NCI-H1694 (cell line): ENCODE data around the gene GALNT17.

Experiments
- DNase-seq: peaks from one replicate; lab custom pipeline; 2025; lab: John Stamatoyannopoulos, UW

The GALNT17 gene

DNA sequence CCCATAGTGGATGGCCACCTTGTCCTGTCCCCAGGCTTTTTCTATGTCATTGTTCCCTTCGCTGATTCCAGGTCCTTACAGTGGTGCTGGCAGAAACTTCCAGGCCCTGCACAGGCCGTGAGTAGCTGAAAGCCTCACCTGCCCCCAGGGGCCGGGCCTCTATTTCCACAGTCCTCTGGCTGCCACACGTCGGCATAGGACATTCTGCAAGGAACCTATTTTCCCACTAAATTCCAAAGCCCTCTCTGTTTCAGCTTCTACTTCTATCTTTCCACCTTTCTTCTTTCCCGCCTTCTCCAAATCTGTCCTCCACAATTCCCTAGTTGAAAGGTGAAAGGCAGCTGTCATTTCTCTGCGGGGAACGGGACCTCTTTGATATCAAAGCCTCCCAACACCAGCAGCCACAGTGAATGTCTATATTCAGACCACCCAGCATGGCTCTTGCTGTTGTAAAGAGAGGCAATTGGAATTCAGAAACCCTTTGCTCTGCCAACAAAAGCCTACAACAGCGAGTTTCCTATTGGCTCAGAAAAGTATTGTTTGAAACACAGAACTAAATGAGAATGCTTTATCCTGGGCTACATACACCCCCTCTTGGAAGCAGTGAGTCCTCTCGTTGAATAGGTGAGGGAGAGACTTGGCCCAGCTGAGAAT, 607.7 kb downstream of the GALNT17 start:
- DNase-seq = no peak

DNA sequence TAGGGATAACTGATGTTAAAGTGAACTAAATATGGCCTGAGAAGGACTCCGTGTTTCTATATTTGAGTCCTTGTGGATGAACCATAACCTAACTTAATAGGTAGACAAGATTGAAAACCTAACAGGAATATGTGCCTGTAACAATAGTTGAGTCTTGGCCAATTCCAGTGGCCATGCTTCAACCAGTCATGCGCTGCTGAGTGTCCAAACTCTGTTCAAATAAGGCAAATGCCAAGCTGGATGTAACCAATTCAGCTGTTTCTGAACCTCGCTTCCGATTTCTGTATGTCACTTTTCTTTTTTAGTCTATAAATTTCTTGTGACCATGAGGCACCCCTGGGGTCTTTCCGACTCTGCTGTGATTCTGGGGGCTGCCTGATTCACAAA, 608.2 kb downstream of the GALNT17 start:
- DNase-seq = no peak

DNA sequence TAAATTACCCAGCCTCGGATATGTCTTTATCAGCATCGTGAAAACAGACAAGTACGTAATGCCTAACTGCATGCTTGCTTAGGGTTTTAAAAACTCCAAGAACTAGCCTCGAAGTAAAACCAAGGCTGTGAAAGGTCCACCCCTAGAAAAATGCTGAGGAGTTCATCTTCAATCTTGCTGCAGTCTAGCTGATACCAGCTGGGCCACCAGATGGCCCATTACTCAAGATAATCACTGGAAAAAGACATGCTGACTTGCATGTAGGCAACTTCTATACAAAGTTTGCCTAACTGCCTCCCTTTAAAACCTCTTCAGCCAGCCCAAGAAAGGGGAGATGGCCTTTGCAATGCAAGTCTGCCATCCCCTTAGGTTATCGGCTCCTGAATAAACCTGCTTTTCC, 614.1 kb downstream of the GALNT17 start:
- DNase-seq = no peak

DNA sequence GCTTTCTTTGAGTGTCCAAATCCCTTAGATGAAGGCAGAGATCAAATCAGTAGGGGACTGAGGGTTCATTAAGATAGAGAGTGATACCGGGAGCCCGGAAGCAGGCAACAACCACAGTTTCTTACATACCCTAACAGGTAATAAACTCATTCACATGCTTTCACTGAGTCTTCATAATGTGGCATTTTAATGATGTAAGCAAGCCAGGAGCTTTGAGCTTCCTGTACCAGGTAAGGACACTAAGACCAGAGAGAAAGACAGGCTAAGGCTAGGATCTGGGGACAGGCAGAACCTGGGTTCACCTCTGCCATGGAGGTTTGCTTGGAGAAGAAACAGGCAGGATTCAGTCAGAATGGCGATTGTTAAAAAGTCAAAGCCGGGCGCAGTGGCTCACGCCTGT, 618.3 kb downstream of the GALNT17 start:
- no peak for DNase-seq

DNA sequence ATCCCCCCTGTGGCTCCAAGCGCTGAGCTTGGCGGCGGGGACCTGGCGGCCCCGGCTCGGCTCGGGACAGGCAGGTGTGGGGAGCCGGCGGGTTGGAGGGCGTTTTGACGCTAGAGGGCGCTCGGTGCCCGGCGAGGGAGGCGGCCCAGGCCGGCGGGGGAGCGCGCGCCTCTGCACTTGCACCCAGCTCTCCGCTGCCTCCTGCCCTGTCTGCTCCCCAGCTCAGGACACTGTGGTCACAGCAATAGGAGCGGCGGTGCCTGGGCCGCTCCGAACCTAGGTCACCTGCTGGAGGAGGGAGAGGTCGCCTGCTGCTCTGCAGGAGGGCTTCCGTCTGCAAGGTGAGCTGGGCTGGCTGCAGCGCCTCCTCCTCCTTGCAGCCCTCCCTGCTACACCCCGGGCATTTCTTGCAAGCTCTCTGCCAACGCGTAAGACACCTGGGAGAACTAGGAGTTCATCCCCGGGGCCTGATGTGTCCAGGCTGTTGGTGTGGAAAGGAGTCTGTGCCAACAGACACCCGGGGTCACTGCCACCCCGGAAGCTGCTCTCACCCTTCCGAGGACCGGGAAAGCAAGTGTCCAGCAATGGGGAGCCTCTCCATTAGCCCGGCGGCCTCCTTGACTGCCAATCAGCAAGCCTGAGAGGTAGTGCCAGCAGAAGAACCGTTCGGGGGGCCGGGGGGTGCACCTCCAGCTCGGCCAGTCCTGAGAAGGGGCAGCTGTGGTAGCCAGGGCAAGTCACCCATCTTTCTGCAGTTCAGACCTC, 620.4 kb downstream of the GALNT17 start:
- DNase-seq = peak; percentile 4

DNA sequence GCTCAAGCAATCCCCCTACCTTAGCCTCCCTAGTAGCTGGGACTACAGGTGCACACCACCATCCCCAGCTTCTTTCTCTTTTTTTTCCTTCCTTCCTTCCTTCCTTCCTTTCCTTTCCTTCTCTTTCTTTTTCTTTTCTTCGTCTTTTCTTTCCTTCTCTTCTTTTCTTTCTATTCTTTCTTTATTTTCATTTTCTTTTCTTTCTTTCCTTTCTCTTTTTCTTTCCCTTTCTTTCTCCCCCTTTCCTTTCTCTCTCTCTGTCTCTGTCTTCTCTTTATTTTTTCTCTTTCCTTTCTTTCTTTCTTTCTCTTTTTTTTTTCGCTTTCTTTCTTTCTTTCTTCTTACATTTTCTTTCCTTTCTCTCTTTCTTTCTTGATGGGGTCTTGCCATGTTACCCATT, 621.3 kb downstream of the GALNT17 start:
- DNase-seq = no peak

DNA sequence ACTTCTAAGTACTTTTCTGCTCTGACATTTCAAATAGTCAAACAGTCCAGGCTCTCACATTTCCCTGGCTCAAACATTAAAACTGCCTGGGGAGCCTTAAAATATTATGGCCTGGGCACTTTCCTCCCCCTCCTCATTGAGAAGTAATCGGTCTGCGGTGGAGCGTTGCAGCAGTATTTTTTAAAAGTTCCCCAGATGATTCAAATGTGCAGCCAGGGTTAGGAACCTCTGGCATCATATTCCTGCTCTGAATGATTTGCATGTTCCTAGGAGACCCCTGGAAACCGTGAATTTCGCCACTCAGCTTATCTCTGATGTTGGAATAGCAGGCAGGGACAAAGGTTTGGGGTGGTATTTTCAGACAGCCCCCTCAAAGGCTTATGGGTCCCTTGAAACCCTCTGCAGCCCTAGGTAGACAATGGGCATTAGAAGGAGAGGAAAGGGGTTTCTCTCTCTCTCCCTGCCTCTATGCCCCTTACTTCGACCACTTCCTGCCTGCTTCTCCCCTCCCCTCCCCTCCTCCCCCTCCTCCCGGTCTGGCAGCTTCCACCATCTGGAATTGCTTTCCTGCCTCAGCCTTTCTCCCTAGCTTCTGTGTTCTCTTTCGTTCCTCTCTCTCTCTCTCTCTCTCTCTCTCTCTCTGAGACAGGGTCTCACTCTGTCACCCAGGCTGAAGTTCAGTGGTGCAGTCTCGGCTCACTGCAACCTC, 622.2 kb downstream of the GALNT17 start:
- no peak for DNase-seq

DNA sequence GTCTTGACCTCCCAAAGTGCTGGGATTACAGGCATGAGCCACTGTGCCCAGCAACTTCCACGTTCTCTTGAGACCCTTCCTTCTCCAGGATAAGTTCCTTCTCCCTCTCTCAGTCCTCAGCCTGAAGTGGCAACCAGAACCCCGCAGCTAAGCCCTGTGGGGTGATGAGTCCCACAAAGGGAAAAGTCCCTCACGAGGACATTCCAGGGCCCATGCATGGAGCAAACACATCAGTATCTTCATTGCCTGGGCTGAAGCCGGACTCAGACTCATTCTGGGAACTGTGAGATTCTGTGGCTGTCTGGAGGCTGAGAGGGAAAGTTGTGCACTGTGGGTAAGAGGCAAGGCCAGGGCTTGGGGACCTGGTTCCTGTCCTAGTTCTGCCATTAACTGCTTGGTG, 622.9 kb downstream of the GALNT17 start:
- no peak for DNase-seq

DNA sequence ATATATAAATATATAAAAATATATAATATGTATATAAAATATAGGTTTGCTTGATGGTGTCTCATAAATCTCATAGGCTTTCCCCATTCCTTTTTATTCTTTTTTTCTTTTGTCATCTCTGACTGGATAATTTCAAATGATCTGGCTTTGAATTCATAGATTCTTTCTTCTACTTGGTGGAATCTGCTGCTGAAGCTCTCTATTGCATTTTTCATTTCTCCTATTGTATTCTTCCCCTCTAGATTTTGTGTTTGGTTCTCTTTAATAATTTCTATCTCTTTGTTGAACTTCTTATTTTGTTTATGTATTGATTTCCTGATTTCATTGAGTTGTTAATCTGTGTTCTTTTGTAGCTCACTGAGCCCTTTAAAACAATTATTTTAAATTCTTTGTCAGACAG, 629.4 kb downstream of the GALNT17 start:
- DNase-seq = no peak
